ENCODE measurements around the gene FAM219B.

- TF ChIP-seq, protein P1, sequence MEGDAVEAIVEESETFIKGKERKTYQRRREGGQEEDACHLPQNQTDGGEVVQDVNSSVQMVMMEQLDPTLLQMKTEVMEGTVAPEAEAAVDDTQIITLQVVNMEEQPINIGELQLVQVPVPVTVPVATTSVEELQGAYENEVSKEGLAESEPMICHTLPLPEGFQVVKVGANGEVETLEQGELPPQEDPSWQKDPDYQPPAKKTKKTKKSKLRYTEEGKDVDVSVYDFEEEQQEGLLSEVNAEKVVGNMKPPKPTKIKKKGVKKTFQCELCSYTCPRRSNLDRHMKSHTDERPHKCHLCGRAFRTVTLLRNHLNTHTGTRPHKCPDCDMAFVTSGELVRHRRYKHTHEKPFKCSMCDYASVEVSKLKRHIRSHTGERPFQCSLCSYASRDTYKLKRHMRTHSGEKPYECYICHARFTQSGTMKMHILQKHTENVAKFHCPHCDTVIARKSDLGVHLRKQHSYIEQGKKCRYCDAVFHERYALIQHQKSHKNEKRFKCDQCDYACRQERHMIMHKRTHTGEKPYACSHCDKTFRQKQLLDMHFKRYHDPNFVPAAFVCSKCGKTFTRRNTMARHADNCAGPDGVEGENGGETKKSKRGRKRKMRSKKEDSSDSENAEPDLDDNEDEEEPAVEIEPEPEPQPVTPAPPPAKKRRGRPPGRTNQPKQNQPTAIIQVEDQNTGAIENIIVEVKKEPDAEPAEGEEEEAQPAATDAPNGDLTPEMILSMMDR (IDR thresholded peaks at IDR 0.05), result no peak
- no peak for TF ChIP-seq EP300 (IDR thresholded peaks at IDR 0.05)
These were observed 48.3 kb downstream of the FAM219B start for GRCh38 chr15:74858369-74858740.

Data from stomach (tissue), 4 donors.